DOHH2 (cell line): ENCODE data around the gene TOPAZ1.

ENCODE experiments used
- H3F3A ChIP-seq: fragments of 200-600 bp; sonication (generic), shearing (Covaris generic); 2 replicates; pipeline ENCODE4 v1.6.0; 2016; ENCODE audit warnings: antibody characterized with exemption, mild to moderate bottlenecking; ENCODE audit not compliant: control insufficient read depth, insufficient read depth
- H3K27ac ChIP-seq: fragments of 200-600 bp; sonication (generic); 2 replicates; pipeline ENCODE4 v1.5.1; 2014; ENCODE audit warnings: low read depth, mild to moderate bottlenecking, low read length, moderate library complexity
- H3K27me3 ChIP-seq: fragments of 200-600 bp; sonication (generic); 2 replicates; pipeline ENCODE4 v1.6.1; 2014; ENCODE audit warnings: mild to moderate bottlenecking, low read length, mixed read lengths; ENCODE audit not compliant: control insufficient read depth
- H3K36me3 ChIP-seq: fragments of 200-600 bp; sonication (generic); 2 replicates; pipeline ENCODE4 v1.6.1; 2014; ENCODE audit warnings: mild to moderate bottlenecking, low read length, moderate library complexity, mixed read lengths; ENCODE audit not compliant: control insufficient read depth
- H3K4me1 ChIP-seq: fragments of 200-600 bp; sonication (generic); 2 replicates; pipeline ENCODE4 v1.6.1; 2014; ENCODE audit warnings: mild to moderate bottlenecking, low read length, mixed read lengths; ENCODE audit not compliant: control insufficient read depth
- H3K4me2 ChIP-seq: fragments of 200-600 bp; sonication (generic); 2 replicates; pipeline ENCODE4 v1.6.0; 2014; ENCODE audit warnings: mild to moderate bottlenecking, low read length, moderate library complexity
- H3K4me3 ChIP-seq: fragments of 200-600 bp; sonication (generic); 2 replicates; pipeline ENCODE4 v1.5.1; 2014; ENCODE audit warnings: mild to moderate bottlenecking, low read length, mixed read lengths
- H3K79me2 ChIP-seq: fragments of 200-600 bp; sonication (generic); 2 replicates; pipeline ENCODE4 v1.6.1; 2014; ENCODE audit warnings: mild to moderate bottlenecking, low read length, mixed read lengths; ENCODE audit not compliant: control insufficient read depth
- H3K9me2 ChIP-seq: fragments of 200-600 bp; sonication (generic); replicated peaks from 2 replicates; pipeline ENCODE4 v1.6.1; 2014; ENCODE audit warnings: mild to moderate bottlenecking, low read length, mixed read lengths; ENCODE audit not compliant: control insufficient read depth
- H3K9me3 ChIP-seq: fragments of 200-600 bp; sonication (generic); 2 replicates; pipeline ENCODE4 v1.6.1; 2014; ENCODE audit warnings: antibody characterized with exemption, low read length, mixed read lengths; ENCODE audit not compliant: control insufficient read depth, insufficient read depth
- H4K20me1 ChIP-seq: fragments of 200-600 bp; sonication (generic); 2 replicates; pipeline ENCODE4 v1.6.0; 2014; ENCODE audit warnings: low read depth, mild to moderate bottlenecking, antibody characterized with exemption, low read length, moderate library complexity; ENCODE audit not compliant: control insufficient read depth, insufficient read depth
- EZH2phosphoT487 ChIP-seq: fragments of 200-600 bp; sonication (generic); IDR thresholded peaks from 2 replicates; pipeline ENCODE4 v1.6.1; 2017; ENCODE audit warnings: borderline replicate concordance, mild to moderate bottlenecking, antibody characterized with exemption, low read length, moderate library complexity, mixed read lengths
- TF ChIP-seq, protein P1 (sequence below): fragments of 200-600 bp; sonication (generic); IDR thresholded peaks from one replicate; pipeline ENCODE4 v1.5.1; 2014; ENCODE audit warnings: antibody characterized with exemption, mild to moderate bottlenecking, low read depth, low read length; ENCODE audit not compliant: poor library complexity, severe bottlenecking

Gene TOPAZ1

DNA sequence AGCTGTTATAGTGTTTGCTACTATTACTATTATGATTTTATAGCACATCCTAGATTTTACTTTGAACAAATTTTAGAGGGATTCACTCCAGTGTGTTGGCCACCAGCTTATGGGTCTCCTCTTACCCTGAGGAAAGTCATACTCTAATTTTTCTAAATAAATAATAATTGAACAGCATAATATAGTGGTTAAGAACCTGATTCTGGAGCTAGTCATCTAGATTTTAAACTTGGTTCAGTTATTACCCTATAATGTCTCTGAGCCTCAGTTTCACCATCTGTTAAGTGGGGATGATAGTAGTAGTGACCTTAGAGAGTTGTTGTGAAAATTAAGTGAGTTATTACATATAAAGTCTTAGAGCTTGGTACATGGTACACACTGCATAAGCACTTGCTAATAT, 30.7 kb upstream of the TOPAZ1 start:
- Histone ChIP-seq H3K4me2 (no peak overlapping the region), H3K36me3 (no peaks in the 10 kb centered on the region), H3F3A (no peaks in the 10 kb centered on the region), H4K20me1 (no peaks in the 10 kb centered on the region), H3K9me3 (no peaks in the 10 kb centered on the region), H3K4me1 (peaks cover 5% of the 10 kb centered on the region; the same call in 1 of the 2 replicates), H3K9me2 (no peaks in the 10 kb centered on the region), H3K27me3 (0 out of 2 replicates have a peak, but pooled peaks cover 5% of the 10 kb centered on the region), H3K79me2 (no peaks in the 10 kb centered on the region), H3K4me3 (no peak overlapping the region), H3K27ac (no peak overlapping the region)
- TF ChIP-seq, protein P1, sequence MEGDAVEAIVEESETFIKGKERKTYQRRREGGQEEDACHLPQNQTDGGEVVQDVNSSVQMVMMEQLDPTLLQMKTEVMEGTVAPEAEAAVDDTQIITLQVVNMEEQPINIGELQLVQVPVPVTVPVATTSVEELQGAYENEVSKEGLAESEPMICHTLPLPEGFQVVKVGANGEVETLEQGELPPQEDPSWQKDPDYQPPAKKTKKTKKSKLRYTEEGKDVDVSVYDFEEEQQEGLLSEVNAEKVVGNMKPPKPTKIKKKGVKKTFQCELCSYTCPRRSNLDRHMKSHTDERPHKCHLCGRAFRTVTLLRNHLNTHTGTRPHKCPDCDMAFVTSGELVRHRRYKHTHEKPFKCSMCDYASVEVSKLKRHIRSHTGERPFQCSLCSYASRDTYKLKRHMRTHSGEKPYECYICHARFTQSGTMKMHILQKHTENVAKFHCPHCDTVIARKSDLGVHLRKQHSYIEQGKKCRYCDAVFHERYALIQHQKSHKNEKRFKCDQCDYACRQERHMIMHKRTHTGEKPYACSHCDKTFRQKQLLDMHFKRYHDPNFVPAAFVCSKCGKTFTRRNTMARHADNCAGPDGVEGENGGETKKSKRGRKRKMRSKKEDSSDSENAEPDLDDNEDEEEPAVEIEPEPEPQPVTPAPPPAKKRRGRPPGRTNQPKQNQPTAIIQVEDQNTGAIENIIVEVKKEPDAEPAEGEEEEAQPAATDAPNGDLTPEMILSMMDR, result no peak
- no peak for TF ChIP-seq EZH2phosphoT487

DNA sequence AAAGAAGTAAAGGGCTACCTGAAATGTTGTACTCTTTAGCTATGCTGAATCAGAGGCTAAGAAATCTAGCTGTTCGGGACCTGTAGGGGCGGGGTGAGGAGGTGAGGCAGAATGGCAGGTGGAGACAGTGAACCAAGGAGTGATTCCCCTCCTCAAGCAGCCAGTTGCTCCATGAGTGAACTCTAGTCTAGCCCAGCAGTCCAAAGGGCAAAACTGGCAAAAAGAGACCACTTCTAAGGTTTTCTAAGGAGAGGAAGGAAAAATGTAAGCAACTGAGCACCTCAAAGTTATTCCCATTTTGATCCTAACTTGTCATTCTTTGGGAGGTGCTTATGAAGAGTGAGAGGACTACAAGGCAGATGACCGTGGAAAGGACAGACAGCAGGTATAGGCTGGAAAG, 19.3 kb upstream of the TOPAZ1 start:
- H3K4me2 ChIP-seq, result no peak overlapping the region
- no peaks in the 10 kb centered on the region for H3K9me3 ChIP-seq
- no peaks in the 10 kb centered on the region for H4K20me1 ChIP-seq
- peaks cover 3% of the 10 kb centered on the region; the same call in 1 of the 2 replicates for H3K27me3 ChIP-seq
- H3K79me2 ChIP-seq, result no peaks in the 10 kb centered on the region
- H3K4me3 ChIP-seq, result no peak overlapping the region
- H3K4me1 ChIP-seq, result peaks cover 12% of the 10 kb centered on the region
- H3K27ac ChIP-seq, result no peak overlapping the region
- no peaks in the 10 kb centered on the region for H3K9me2 ChIP-seq
- no peaks in the 10 kb centered on the region for H3K36me3 ChIP-seq
- TF ChIP-seq, protein P1, result no peak
- no peak for TF ChIP-seq EZH2phosphoT487
- H3F3A ChIP-seq, result no peaks in the 10 kb centered on the region

DNA sequence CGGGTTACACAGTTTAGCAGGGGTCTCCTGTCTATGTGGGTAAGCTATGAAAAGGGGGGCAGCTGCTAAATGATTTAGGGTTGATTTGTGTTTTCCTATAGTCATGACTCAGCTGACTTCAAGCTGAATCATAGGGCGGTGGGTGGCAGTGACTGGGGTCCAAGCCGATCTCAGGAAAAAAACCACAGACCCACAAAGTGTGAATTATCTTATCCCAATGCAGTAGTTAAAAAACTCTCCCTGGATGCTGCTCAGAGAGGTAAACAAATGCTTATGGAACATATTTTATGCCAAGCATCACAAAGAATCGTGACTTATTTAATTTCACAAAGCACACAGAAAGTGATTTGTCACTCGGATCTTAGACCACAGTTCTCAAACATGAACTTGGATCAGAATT, 18.4 kb upstream of the TOPAZ1 start:
- Histone ChIP-seq H3K27me3 (peaks cover 3% of the 10 kb centered on the region; the same call in 1 of the 2 replicates), H3K9me3 (no peaks in the 10 kb centered on the region), H3K27ac (no peak overlapping the region), H4K20me1 (no peaks in the 10 kb centered on the region), H3F3A (no peaks in the 10 kb centered on the region), H3K4me1 (peaks cover 12% of the 10 kb centered on the region), H3K79me2 (no peaks in the 10 kb centered on the region), H3K9me2 (no peaks in the 10 kb centered on the region), H3K4me3 (no peak overlapping the region), H3K4me2 (no peak overlapping the region), H3K36me3 (no peaks in the 10 kb centered on the region)
- TF ChIP-seq EZH2phosphoT487, result no peak

GRCh38 chr3:44224131-44224530, 17.6 kb upstream of the TOPAZ1 start:
- Histone ChIP-seq H3K27ac (no peak overlapping the region), H3K79me2 (no peaks in the 10 kb centered on the region), H3F3A (no peaks in the 10 kb centered on the region), H3K4me1 (peaks cover 12% of the 10 kb centered on the region), H3K36me3 (no peaks in the 10 kb centered on the region), H4K20me1 (no peaks in the 10 kb centered on the region), H3K27me3 (peaks cover 3% of the 10 kb centered on the region; the same call in 1 of the 2 replicates), H3K4me2 (no peak overlapping the region), H3K9me2 (no peaks in the 10 kb centered on the region), H3K4me3 (no peak overlapping the region), H3K9me3 (no peaks in the 10 kb centered on the region)
- no peak for TF ChIP-seq EZH2phosphoT487
- TF ChIP-seq, protein P1, result no peak
